GM18498 (cell line): ENCODE data around the gene MRTFA.
"Not testable (repeated sequence)": the region's sequence is repeated elsewhere in the genome, so short reads cannot be mapped to it uniquely, and the experiment has no call there.

Experiments used
- ATAC-seq: cut with Tn5 transposase; IDR thresholded peaks from one replicate; pipeline ENCODE4 v1.9.1; 2021; ENCODE audit warnings: mild to moderate bottlenecking, moderate library complexity; ENCODE audit not compliant: unreplicated experiment

Gene MRTFA

DNA sequence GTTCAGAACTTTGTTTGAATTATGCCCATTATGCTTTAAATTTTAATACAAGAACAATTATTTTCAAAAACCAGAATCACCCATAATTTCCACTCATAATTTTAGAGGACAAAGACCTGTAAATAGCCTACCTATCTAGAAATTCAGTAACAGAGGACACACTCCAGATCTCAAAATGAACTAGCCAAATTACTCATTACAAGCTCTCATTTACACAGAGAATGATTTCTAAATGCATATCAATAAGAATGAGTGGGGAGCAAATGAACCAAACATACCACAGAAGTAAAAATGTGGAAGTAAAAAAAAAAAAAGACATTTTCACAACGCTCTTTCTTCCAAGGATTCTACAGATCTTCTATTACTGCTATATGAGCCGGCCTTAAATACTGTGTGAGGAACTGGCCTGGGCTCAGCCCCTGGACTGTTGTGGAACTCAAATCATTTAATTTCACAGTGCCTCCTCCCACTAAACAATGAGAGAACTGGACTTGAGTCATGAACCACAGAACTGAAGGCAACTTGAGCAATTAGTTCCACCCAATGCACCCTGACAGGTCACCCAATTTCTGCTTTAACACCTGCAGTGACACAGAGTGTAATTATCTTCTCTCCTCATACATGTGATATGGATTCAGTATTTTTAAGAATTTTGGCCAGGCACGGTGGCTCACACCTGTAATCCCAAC lies 8.0 kb downstream of the MRTFA start:
- no peak for ATAC-seq

DNA sequence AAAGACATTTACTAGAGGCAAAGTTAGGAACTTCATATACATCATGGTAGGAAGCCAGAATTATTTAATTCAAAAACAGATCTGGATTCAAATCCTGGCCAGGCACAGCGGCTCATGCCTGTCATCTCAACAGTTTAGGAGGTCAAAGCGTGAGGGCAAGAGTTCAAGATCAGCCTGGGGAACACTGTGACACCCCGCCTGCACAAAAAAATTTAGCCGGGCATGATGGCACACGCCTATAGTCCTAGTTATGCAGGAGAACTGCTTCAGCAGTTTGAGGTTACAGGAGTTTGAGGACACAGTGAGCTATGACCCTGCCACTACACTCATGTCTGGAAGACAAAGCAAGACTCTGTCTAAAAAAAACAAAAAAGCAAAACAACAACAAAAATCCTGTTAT lies 8.9 kb downstream of the MRTFA start:
- ATAC-seq: no peak

DNA sequence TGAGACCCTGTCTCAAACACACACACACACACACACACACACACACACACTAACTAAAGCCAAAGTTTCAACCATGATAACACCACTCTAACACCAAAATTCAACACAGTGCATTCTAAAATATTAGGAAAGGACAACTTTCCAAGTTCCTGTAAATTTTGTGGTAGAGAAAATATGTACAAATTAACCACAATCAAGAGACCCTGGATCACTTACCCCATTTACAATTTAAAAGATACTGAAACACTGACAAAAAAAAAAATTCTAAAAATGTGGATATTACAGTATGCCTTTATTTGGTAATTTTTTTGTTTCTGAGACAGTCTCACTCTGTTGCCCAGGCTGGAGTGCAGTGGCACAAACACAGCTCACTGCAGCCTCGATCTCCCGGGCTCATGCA lies 9.7 kb downstream of the MRTFA start:
- ATAC-seq: no peak

DNA sequence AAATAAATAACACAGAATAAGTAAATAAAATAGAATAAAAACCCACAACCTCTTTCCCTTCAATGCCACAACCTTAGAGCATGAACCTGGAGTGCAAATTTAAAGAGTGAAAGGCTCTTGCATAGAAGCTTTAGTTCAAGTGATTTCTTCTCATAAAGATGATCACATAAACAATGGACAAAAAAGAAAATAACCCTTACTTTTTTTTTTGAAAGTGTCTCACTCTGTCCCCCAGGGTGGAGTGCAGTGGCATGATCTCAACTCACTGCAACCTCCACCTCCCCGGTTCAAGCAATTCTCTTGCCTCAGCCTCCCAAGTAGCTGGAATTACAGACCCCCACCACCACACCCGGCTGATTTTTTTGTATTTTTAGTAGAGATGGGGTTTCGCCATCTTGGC lies 10.7 kb downstream of the MRTFA start:
- ATAC-seq: not testable (repeated sequence)

DNA sequence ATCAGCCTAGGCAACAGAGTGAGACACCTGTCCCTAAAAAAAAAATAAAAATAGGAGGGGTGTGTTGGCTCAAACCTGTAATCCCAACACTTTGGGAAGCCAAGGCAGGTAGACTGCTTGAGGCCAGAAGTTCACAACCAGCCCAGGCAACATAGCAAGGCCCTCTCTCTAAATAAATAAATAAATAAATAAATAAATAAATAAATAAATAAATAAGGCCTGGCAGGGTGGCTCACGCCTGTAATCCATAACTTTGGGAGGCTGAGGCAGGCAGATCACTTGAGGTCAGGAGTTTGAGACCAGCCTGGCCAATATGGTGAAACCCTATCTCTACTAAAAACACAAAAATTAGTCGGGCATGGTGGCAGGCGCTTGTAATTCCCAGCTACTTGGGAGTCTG lies 11.2 kb downstream of the MRTFA start:
- ATAC-seq: not testable (repeated sequence)

DNA sequence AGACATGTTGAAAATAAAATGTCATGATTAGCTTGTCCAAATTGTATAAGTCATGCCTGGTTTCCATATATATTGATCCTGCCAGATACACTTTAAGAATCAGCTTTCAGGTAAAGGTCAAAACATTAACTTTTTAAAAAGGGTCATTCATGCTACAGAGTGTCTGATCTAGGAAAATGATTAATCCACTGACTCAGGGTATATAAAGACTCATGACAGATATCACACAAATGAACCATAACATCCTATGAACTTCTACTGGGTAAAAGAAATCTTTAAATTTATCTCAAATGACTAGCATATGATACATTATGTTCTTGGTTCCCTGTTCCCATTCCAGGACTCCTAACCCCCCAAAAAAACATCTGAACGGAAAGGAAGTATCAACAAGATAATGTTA lies 11.7 kb downstream of the MRTFA start:
- ATAC-seq: no peak

DNA sequence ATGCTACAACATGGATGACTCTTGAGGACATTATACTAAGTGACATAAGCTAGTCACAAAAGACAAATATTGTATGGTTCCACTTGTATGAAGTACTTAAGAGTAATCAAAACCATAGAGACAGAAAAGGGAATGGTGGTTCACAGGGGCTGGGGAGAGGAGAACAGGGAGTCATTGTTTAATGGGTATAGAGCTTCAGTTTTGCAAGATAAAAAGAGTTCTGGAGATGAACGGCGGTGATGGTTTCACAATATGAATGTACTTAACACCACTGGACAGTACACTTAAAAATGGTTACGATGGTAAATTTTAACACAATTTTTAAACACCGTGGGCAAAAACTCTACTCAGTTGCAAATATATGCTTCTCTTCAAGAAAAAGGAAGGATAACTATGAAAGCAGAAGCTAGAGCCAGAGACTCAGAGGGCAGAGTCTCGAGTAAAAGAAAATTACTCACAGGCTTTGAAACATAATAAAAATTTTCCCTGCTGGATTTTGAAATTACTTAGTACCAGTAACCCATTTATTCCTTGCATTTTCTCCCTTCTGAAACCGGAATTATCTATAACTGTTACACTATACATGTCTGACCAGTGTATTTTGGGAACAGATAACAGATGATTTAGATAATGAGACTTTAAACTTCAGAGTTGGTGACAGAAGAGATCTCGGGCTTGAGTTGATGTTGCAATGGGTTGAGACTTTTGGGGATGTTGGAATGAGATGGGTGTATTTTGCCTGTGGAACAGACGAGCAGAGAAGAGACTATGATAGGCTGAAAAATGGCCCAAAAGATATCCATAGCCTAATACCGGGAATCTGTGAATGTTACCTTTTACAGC lies 15.0 kb downstream of the MRTFA start:
- ATAC-seq: no peak

DNA sequence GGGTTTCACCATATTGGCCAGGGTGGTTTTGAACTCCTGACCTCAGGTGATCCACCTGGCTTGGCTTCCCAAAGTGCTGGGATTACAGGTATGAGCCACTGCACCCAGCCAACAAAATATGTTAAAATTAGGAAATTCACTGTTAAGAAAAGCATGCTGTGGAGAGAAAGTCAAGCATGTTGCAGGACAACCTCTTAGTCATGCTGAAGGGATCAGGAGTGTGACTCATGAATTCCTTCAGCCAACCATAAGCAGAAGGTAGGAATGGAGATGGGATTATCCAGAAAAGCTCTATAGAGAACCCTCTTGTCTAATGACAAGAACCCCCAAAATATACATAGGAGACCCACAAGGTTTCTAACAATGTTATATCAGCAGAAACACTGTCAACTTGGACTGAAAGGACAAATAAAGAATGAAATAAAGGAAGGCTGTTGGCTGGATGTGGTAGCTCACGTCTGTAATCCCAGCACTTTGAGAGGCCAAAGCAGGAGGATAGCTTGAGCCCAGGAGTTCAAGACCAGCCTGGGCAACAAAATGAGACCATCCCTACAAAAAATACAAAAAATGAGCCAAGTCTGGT lies 16.0 kb downstream of the MRTFA start:
- no peak for ATAC-seq

DNA sequence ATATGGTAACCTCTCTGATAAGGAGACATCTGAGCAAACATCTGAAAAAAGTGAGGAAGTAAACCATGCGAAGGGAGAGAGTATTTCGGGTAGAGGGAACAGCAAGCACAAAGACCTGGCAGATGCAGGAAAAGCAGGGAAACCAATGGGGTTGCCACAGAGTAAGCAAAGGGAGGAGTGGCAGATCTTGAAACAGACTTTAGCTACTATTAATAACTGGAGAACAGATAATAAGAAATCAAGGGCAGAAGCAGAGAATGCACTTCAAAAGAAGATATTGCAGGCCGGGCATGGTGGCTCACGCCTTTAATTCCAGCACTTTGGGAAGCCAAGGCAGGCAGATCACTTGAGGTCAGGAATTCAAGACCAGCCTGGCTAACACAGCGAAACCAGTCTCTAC lies 18.1 kb downstream of the MRTFA start:
- ATAC-seq: no peak

DNA sequence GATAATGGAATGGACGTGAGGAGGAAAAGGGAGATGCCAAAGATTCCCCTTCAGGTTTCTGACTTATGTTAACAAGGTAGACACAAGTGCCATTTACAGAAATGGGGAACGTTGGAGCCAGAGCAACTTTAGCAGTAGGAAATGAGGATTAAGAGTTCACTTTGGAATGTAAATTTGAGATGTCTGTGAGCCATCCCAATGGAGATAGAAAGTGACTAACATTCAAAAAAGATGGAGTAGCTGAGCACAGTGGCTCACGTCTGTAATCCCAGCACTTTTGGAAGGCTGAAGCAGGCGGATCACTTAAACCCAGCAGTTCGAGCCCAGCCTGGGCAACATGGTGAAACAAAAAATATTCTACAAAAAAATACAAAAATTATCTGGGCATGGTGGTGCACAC lies 19.9 kb downstream of the MRTFA start:
- no peak for ATAC-seq

DNA sequence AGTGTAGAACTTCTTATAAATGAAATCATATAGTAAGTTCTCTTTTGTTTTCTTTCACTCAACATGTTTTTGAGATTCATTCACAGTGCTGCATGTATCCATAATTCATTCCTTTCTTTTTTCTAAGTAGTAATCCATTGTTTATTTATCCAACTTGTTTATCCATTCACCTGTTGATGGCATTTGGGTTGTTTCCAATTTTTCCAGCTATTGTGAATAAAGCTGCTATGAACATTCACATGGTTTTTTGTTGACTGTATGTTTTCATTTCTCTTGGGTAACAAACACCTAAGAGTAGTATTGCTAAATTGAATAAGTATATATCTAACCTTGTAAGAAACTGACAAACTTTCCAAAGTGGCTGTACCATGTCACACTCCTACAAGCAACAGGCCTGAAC lies 23.5 kb downstream of the MRTFA start:
- ATAC-seq: no peak

DNA sequence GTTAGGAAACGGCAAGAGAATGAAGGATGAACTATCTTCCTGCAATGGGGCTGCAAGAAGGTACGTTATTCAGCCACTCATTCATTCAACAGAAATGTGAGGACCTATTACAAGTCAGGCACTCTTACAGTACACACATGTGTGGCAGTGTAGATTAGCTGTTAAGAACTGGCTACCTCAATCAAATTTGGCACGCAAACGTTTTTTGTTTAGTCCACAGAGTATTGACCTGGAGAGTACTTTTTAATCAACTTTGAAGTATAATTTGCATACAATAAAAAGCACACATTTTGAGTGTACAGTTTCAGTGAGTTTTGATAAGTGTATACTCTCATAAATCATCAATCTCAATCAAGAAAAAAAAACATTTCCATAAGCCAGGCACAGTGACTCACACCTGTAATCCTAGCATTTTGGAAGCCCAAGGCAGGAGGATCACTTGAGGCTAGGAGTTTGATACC lies 24.2 kb downstream of the MRTFA start:
- ATAC-seq: no peak

DNA sequence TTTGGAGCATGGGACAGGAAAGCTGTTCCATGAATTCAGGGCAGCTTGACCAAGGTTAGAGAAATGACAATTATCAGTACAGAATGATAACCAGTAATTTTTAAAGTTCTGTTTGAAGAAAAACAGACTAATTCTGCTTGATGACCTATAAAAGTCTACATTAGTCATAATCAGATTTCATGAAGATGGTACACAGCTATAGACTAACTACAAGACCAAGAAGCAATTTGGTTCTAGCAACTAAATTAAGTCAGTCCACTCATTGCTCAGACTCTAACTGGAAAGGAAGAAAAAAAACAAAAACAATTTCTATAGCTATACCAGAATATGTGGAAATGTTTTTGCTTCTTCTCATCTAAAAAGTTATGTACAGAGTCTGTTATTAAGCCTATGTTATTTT lies 24.9 kb downstream of the MRTFA start:
- ATAC-seq: no peak

DNA sequence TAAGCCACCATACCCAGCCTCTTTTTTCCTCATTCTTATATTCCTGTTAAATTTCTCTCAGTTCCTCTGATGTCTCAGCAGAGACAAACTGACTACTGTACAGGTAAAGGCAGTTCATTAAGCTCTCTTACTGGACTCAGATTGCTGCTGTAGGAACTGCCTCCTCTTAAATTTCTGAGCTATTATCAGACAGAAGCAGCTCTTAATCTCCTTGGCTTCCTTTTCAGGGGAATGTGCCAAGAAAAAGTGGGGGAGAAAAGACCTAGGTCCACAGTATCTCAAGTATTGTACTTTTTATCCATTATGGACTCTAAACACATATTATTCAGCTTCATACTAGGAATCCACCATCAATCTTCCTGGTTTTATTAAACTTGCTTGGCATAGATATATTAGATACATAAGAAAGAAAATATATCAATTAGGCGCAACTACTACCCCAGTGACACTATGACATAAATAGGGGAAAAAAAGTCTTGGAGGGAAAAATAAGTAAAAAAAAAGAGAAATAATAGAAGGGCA lies 26.1 kb downstream of the MRTFA start:
- ATAC-seq: no peak

DNA sequence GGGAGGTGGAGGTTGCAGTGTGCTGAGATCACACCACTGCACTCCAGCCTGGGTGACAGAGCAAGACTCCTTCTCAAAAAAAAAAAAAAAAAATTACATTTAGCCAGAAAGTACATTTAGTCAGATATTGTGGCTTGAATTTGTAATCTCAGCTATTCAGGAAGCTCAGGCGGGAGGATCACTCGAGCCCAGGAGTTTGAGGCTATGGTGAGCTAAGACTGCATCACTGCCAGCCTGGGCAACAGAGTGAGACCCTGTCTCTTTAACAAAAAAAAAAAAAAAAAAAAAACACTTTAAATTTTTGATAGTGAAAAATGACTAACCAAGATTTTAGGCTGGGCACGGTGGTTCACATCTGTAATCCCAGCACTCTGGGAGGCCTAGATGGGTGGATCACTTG lies 27.3 kb downstream of the MRTFA start:
- no peak for ATAC-seq

DNA sequence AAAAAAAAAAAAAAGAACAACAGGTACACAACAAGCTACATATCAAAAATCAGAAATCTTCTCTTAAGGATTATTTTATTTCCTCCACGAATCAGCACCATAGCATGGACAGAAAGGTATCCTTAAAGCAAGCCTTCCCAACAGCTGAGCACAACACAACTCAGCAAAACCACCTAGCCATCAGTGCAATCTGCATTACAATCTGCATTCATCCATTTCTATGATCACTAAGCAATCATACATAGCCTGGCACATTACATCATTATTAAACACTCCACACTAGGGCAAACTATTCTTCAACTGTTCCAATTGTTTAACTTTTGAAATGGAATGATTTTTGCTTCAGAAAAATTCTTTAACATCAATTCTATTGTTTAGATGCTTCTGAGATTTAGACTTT lies 29.0 kb downstream of the MRTFA start:
- ATAC-seq: no peak

DNA sequence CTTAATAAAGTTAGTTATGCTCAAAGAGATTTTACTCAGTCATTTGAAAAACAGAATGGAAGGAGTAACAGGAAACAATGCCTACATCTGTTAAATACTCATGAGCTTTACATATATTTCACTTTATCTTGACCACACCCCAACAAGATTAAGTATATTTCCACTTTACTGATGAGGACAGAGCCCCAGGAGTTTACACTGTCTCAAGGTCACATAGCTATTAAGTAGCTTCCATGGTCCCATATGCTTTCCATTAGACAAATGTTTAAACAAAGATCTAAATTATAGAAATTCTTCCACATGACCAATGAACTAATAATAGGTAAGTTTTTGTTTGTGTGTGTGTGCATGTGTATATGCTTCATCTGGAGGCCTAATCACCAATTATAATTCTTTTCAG lies 30.2 kb downstream of the MRTFA start:
- ATAC-seq: no peak

DNA sequence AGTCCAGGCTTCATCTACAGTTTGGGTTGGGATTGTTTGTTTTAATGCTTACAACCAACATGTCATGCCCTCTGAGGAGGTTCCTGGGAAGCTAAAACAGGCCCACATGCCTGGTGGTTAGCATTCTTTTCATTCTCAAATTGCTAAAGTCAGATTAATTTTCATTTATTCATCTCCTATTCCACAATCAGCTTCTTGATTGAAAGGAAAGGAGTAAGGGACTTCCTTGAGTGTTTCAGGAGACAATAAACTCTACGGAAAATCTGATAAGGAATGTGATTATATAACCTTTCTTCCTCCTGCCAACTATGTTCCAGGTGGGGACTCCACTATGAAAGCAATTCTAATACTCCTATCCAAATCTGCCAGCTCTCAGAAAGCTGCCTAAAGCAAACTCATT lies 30.8 kb downstream of the MRTFA start:
- no peak for ATAC-seq

DNA sequence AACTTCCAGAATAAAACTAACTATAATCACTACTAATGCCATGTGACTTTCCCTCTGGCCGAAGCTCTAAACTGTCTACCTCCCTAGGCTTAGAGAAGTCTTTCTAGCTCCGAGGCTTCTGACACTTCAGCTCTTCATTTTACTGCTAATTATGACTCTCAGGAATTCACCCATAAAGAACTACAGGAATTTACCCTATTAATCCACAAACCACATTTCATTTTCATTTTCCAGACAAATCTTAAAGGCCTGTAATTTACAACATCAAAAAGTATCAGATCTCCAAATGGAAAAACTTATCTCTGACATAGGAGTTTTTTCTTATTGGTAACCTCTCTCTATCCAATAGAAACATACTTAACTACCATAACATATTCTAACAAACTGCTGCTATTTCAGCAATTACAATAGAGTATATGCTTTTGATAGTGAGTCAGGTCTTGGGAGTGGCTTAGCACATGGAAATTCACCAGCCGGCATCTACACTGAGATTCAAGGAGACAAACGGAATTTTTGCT lies 33.4 kb downstream of the MRTFA start:
- ATAC-seq: no peak

DNA sequence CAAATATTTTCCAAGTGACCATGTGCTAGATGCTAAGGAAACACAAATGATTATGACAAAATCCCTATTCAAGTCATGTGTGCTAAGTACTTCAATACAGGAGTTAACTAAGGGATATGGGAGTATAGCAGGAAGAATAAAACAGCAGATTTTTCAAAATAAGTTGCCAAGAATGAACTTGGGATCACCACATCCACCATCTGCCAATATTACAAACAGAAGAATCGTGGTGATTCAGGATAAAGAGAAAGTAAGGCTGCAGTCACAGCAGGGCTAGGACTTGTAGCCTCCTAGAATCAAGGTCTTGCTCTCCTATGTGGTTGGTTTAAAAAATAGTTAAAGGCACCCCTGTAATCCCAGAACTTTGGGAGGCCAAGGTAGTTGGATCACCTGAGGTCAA lies 34.3 kb downstream of the MRTFA start:
- ATAC-seq: no peak

DNA sequence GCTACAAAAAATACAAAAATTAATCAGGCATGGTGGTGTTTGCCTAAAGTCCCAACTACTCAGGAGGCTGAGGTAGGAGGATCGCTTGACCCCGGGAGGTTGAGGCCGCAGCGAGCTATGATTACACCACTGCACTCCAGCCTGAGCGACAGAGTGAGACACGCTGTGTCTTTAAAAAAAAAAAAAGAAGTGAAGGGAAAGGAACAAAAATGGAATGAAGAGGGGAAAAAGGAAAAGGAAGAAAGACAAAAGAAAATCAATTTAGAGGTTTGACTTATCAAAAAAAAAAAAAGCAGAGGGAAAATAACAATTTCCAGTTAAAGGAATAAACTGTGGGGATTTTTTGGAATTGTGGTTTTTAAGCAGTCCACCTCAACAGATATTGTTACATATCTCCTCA lies 36.8 kb downstream of the MRTFA start:
- ATAC-seq: no peak

DNA sequence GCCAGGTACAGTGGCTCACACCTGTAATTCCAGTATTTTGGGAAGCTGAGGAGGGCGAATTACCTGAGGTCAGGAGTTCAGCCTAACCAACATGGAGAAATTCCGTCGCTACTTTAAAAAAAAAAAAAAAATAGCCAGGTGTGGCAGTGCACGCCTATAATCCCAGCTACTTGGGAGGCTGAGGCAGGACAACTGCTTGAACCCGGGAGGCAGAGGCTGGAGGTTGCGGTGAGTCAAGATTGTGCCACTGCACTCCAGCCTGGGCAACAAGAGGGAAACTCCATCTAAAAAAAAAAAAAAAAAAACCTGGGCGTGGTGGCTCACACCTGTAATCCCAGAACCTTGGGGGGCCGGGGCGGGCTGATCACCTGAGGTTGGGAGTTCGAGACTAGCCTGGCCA lies 37.8 kb downstream of the MRTFA start:
- ATAC-seq: not testable (repeated sequence)
